BLaER1 (cell line): ENCODE data around the gene ROR1.

Source experiments
- H3K27ac ChIP-seq: shearing (Covaris generic); formaldehyde crosslinking; 2 replicates; pipeline ENCODE4 v1.8.1; 2022
- H3K27me3 ChIP-seq: shearing (Covaris generic); formaldehyde crosslinking; 2 replicates; pipeline ENCODE4 v1.8.1; 2022
- H3K36me3 ChIP-seq: shearing (Covaris generic); formaldehyde crosslinking; 2 replicates; pipeline ENCODE4 v1.8.1; 2022
- H3K4me1 ChIP-seq: shearing (Covaris generic); formaldehyde crosslinking; 2 replicates; pipeline ENCODE4 v1.8.1; 2022
- H3K4me2 ChIP-seq: shearing (Covaris generic); formaldehyde crosslinking; 2 replicates; pipeline ENCODE4 v1.8.1; 2022
- H3K4me3 ChIP-seq: shearing (Covaris generic); formaldehyde crosslinking; 2 replicates; pipeline ENCODE4 v1.8.1; 2022
- H3K9ac ChIP-seq: shearing (Covaris generic); formaldehyde crosslinking; 2 replicates; pipeline ENCODE4 v1.8.1; 2022
- H3K9me3 ChIP-seq: shearing (Covaris generic); formaldehyde crosslinking; 2 replicates; pipeline ENCODE4 v1.8.1; 2022
- H4K20me1 ChIP-seq: shearing (Covaris generic); formaldehyde crosslinking; 2 replicates; pipeline ENCODE4 v1.8.1; 2022
- Cebpa-rat ChIP-seq: shearing (Covaris generic); IDR thresholded peaks from 2 replicates; pipeline ENCODE4 v1.8.1; 2022

ROR1 gene

DNA sequence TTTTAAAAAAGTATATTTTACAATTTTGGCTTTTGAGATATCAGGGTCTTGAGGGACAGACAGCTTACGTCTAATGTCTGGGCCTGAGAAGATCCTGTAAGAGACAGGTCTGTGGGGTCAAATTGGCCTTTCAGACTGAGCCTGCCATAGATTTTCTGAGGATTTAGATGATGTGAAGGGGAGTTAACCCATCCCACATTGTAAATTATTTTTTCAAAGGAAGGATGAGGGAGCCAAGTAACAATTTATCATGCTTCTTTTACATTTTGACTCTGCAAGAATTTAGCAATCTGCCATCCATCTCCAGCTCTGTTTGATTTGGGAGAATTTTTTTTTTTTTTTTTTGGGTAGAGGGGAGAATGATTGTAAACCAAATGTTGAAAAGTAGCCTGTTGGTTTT lies 160.9 kb downstream of the ROR1 start:
- H3K9ac ChIP-seq, result no peak overlapping the region
- peaks cover 10% of the 10 kb centered on the region; the same call in 1 of the 2 replicates for H3K4me1 ChIP-seq
- no peaks in the 10 kb centered on the region for H4K20me1 ChIP-seq
- no peaks in the 10 kb centered on the region for H3K9me3 ChIP-seq
- no peaks in the 10 kb centered on the region for H3K27me3 ChIP-seq
- H3K27ac ChIP-seq, result no peak overlapping the region
- H3K36me3 ChIP-seq, result no peaks in the 10 kb centered on the region
- no peak for TF ChIP-seq Cebpa-rat
- H3K4me3 ChIP-seq, result no peak overlapping the region
- H3K4me2 ChIP-seq, result no peak overlapping the region

DNA sequence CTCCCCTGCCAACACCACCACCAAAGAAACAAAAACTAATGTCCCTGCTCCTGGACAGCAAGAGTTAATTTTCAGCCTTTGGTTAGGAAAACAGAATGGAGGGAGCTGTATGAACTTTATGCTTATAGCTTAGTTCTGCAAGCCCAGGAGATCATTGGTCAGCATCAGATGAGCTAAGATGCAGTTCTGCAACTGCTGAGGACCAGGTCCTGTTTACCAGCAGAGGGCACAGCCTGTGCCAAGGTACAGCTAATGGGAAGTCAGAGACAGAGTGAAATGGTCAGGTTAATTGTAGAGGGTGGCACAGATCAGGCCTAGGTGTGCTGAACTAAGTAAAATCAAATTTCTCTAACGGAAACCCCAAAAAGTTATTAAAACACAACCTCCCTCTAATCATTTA lies 161.3 kb downstream of the ROR1 start:
- no peaks in the 10 kb centered on the region for H4K20me1 ChIP-seq
- H3K27me3 ChIP-seq, result no peaks in the 10 kb centered on the region
- TF ChIP-seq Cebpa-rat, result no peak
- H3K9me3 ChIP-seq, result no peaks in the 10 kb centered on the region
- peak overlapping the region; percentile 10; the same call in 1 of the 2 replicates for H3K4me2 ChIP-seq
- no peak overlapping the region for H3K27ac ChIP-seq
- peaks cover 10% of the 10 kb centered on the region; the same call in 1 of the 2 replicates for H3K4me1 ChIP-seq
- no peak overlapping the region for H3K4me3 ChIP-seq
- H3K36me3 ChIP-seq, result no peaks in the 10 kb centered on the region
- H3K9ac ChIP-seq, result no peak overlapping the region

DNA sequence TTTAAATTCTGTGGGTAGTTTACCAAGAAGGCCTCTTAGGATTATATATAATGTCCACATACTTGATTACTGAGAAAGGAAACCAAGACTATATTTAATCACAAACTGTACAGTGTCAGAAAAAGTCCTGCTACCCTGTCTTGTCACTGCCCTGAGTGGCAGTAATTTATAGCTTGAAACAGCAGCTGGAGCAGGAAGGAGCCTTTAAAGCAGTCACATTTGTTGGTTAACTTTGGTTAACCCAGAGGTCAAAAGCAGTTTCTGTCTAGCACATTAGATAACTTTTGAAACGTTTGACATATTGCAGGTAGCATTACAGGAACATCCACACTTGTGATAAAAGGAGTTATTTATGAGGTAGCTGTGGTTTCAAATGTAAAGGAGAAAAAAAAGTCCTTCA lies 161.7 kb downstream of the ROR1 start:
- no peak for TF ChIP-seq Cebpa-rat
- Histone ChIP-seq H4K20me1 (no peaks in the 10 kb centered on the region), H3K4me3 (no peak overlapping the region), H3K27me3 (no peaks in the 10 kb centered on the region), H3K9ac (no peak overlapping the region), H3K4me2 (peak overlapping the region; percentile 10; the same call in 1 of the 2 replicates), H3K4me1 (peaks cover 10% of the 10 kb centered on the region; the same call in 1 of the 2 replicates), H3K36me3 (no peaks in the 10 kb centered on the region), H3K27ac (no peak overlapping the region), H3K9me3 (no peaks in the 10 kb centered on the region)

DNA sequence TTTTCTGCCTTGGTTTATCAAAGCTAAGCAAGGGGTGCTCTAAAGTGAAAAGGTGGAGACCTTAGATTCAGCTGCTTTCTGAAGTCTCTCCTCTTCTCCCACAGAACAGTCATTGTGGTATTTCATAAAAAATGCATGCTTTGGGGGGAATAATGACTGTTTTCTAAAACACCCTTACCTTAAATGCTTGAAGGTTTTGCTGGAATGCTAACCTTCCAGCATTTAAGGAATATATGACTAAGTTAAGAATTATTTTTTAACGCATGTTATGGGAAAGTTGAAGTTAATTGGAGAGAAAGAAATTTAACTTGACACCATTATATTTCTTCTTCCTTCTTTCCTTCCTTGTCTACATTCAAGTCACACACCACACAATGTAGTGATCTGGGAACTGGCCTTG lies 162.5 kb downstream of the ROR1 start:
- Histone ChIP-seq H3K27ac (no peak overlapping the region), H3K9me3 (no peaks in the 10 kb centered on the region)

DNA sequence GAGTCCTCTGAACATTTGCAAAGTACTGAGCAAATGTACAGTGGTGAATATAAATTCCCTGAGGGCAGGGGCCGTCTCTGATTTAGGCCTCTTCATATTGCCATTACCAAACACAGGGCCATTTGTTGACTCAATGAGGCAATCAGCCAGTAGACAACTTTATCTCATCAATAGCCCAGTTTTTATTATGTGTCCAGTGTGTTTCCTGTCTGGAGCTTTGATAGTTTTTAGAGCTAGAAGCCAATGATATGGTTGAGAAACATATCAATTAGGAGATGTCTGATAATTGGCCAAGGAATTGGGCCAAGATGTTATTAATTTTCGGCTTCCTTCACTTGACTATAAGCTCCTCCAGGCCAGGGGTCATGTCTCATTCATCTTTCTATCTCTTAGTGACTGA lies 163.0 kb downstream of the ROR1 start:
- H3K9me3 ChIP-seq, result no peaks in the 10 kb centered on the region
- H3K4me3 ChIP-seq, result no peak overlapping the region
- no peaks in the 10 kb centered on the region for H3K36me3 ChIP-seq
- H3K4me2 ChIP-seq, result no peak overlapping the region
- TF ChIP-seq Cebpa-rat, result no peak
- H3K9ac ChIP-seq, result no peak overlapping the region
- H4K20me1 ChIP-seq, result no peaks in the 10 kb centered on the region
- H3K27ac ChIP-seq, result no peak overlapping the region
- H3K27me3 ChIP-seq, result no peaks in the 10 kb centered on the region
- peaks cover 10% of the 10 kb centered on the region; the same call in 1 of the 2 replicates for H3K4me1 ChIP-seq

More for the DNA sequence above, 162.5 kb downstream of the ROR1 start:
- Histone ChIP-seq H3K4me2 (no peak overlapping the region), H4K20me1 (no peaks in the 10 kb centered on the region), H3K36me3 (no peaks in the 10 kb centered on the region), H3K4me1 (peaks cover 10% of the 10 kb centered on the region; the same call in 1 of the 2 replicates), H3K4me3 (no peak overlapping the region), H3K9ac (no peak overlapping the region), H3K27me3 (no peaks in the 10 kb centered on the region)
- TF ChIP-seq Cebpa-rat, result no peak

DNA sequence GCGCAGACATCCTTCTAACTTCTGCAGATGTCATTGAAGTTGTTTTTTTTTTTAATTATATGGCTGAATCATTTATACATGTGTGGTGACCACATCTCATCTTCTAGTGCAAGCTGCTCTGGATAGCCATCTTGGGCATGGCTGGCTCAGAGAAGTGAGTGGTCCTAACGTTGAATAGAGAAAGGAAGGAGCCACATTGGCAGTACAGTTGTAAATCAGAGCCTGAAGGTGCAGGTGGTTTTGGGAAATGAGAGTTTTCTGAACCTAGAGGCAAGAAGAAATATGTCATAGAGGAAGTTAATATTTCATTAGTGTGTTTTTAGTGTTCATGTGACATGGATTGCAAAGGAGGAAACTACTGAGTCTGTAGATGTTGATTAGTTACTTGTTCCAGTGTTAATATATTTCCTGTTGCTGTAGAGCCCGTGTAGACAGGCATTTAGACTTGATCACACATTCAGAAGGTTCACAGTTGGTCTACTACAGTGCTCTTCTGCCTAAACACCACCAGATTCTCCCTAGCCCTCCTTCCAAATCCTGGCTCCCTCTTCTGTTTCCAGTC lies 163.7 kb downstream of the ROR1 start:
- no peak overlapping the region for H3K4me2 ChIP-seq
- peaks cover 10% of the 10 kb centered on the region; the same call in 1 of the 2 replicates for H3K4me1 ChIP-seq
- no peaks in the 10 kb centered on the region; the same call in 1 of the 2 replicates for H4K20me1 ChIP-seq
- TF ChIP-seq Cebpa-rat, result no peak
- H3K36me3 ChIP-seq, result no peaks in the 10 kb centered on the region
- H3K4me3 ChIP-seq, result no peak overlapping the region
- no peak overlapping the region for H3K27ac ChIP-seq
- no peaks in the 10 kb centered on the region for H3K27me3 ChIP-seq
- H3K9ac ChIP-seq, result no peak overlapping the region
- no peaks in the 10 kb centered on the region for H3K9me3 ChIP-seq

DNA sequence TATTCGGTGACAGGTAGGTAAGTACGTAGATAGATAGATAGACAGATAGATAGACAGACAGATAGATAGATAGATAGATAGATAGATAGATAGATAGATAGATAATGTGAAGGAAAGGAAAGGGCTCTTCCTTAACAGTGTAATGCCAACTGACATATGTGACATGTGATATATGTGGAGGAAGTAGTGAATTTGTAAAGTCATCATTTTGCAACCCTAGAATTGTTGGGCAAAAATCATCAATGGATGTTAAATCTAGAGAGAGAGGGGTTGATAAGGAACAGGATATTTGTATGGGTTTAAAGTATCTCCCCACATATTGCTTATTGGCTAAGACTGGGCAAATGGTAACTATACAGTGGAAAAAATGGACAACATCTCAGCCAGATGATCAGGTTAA lies 166.6 kb downstream of the ROR1 start:
- no peaks in the 10 kb centered on the region for H3K27me3 ChIP-seq
- no peak overlapping the region for H3K4me3 ChIP-seq
- no peaks in the 10 kb centered on the region; the same call in 1 of the 2 replicates for H4K20me1 ChIP-seq
- H3K4me1 ChIP-seq, result peaks cover 4% of the 10 kb centered on the region; the same call in 1 of the 2 replicates
- no peak for TF ChIP-seq Cebpa-rat
- H3K27ac ChIP-seq, result no peak overlapping the region
- no peak overlapping the region for H3K9ac ChIP-seq
- no peaks in the 10 kb centered on the region for H3K36me3 ChIP-seq
- no peak overlapping the region for H3K4me2 ChIP-seq
- no peaks in the 10 kb centered on the region for H3K9me3 ChIP-seq

DNA sequence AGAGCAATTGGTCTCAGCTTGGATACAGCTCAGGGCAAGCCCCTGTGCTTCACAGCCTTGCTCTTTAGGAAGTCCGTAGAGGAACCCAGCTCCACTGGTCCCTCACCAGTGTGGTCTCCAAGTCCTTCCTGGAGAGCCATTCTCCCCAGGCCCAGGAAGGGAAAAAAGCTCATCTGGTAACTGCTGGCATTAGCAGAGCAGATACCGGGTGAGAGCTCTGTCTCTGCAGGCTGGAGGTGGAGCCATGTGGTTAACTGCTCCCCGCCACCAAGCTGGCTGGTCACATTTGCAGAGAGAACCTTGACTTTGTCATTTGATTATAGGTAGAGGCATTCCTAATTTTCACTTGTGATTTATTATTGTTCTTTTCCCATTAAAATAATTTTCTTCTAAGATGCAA lies 169.6 kb downstream of the ROR1 start:
- no peak for TF ChIP-seq Cebpa-rat
- Histone ChIP-seq H3K9me3 (no peaks in the 10 kb centered on the region), H4K20me1 (no peaks in the 10 kb centered on the region; the same call in 1 of the 2 replicates), H3K36me3 (no peaks in the 10 kb centered on the region), H3K9ac (no peak overlapping the region), H3K4me1 (no peaks in the 10 kb centered on the region), H3K4me3 (no peak overlapping the region), H3K27ac (no peak overlapping the region), H3K4me2 (no peak overlapping the region), H3K27me3 (no peaks in the 10 kb centered on the region)

DNA sequence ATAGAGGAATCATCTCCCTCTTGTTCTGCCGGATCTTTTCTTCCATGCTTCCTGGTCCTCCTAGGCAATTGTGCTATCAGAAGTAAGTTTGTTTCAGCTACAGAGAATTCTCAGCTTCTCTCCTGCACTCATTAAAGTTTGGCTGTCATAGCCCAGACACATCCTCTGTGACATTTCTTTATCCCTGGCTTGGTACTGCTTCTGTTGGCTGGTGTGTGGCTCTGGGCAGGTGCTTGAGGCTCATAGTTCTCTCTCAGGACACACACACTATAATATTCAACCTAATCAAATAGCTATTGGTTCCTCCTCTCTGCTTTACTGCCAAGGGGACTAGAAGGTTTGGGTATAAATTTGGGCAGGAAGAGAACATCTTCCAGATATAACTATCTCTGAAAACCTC lies 172.1 kb downstream of the ROR1 start:
- no peak for TF ChIP-seq Cebpa-rat
- no peaks in the 10 kb centered on the region; the same call in 1 of the 2 replicates for H4K20me1 ChIP-seq
- H3K4me2 ChIP-seq, result no peak overlapping the region
- no peak overlapping the region for H3K4me3 ChIP-seq
- H3K9ac ChIP-seq, result no peak overlapping the region
- no peaks in the 10 kb centered on the region for H3K36me3 ChIP-seq
- no peak overlapping the region for H3K27ac ChIP-seq
- H3K27me3 ChIP-seq, result no peaks in the 10 kb centered on the region
- H3K9me3 ChIP-seq, result no peaks in the 10 kb centered on the region
- H3K4me1 ChIP-seq, result no peaks in the 10 kb centered on the region

DNA sequence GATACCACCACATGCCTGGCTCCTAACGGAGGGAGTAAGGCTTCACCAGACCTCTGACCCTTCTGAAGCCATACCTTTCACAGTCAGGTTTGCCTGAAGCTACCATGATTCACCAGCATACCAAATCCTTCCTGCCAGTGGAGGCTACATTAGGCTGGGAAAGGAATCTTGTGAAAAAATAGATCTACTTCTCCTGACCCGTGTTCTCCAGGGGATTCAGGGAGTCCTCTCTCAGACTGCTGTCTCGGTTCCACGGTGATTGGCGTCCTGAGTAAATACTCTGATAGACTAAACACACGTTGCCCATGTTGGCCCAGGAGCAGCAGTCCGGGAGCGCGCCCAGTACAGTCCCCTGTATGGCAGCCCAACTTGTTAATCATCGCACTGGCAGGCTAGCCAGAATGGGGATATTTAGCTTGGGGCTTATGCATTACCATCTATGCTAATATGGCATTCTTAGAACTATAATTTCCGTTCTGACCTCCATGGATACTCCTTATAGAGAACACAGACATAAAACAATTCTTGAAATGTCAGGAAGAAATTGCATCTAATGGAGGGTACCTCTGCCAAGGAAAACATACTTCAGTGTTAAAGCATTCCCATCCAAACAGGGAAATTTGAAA lies 173.2 kb downstream of the ROR1 start:
- no peaks in the 10 kb centered on the region for H3K4me1 ChIP-seq
- H3K4me2 ChIP-seq, result no peak overlapping the region
- H3K27me3 ChIP-seq, result no peaks in the 10 kb centered on the region
- H3K4me3 ChIP-seq, result no peak overlapping the region
- H3K27ac ChIP-seq, result no peak overlapping the region
- no peak for TF ChIP-seq Cebpa-rat
- H3K36me3 ChIP-seq, result no peaks in the 10 kb centered on the region
- no peaks in the 10 kb centered on the region for H3K9me3 ChIP-seq
- no peak overlapping the region for H3K9ac ChIP-seq
- H4K20me1 ChIP-seq, result no peaks in the 10 kb centered on the region; the same call in 1 of the 2 replicates
